ENCODE data around the gene TENT4B.
A peak's percentile ranks its signal among the peaks of the same experiment; 100 is the strongest.

Gene TENT4B

GRCh38 chr16:50195276-50195675 lies 42.2 kb downstream of the TENT4B start:
- H3K4me3 ChIP-seq (ENCODE audit: low read length), result no peak overlapping the region
- TF ChIP-seq CTCF (IDR thresholded peaks at IDR 0.05; ENCODE audit: insufficient read depth, low read depth, low read length, missing control alignments), result no peak
- DNase-seq (ENCODE audit: low read depth), result peak; percentile 68

- DNase-seq (ENCODE audit: low read depth), result no peak
- no peak for TF ChIP-seq CTCF (IDR thresholded peaks at IDR 0.05; ENCODE audit: insufficient read depth, low read depth, low read length, missing control alignments)
- H3K4me3 ChIP-seq (ENCODE audit: low read length), result no peak overlapping the region
Measured at GRCh38 chr16:50195756-50196155, 42.6 kb downstream of the TENT4B start.

- DNase-seq (ENCODE audit: low read depth), result no peak
- no peak overlapping the region for H3K4me3 ChIP-seq (ENCODE audit: low read length)
- no peak for TF ChIP-seq CTCF (IDR thresholded peaks at IDR 0.05; ENCODE audit: insufficient read depth, low read depth, low read length, missing control alignments)
Measured at GRCh38 chr16:50197582-50197981, 44.5 kb downstream of the TENT4B start.

GRCh38 chr16:50198802-50199403 lies 45.8 kb downstream of the TENT4B start:
- TF ChIP-seq CTCF (IDR thresholded peaks at IDR 0.05; ENCODE audit: insufficient read depth, low read depth, low read length, missing control alignments), result no peak
- peak; percentile 35 for DNase-seq (ENCODE audit: low read depth)
- no peak overlapping the region for H3K4me3 ChIP-seq (ENCODE audit: low read length)

- no peak for DNase-seq (ENCODE audit: low read depth)
- H3K4me3 ChIP-seq (ENCODE audit: low read length), result no peak overlapping the region
- no peak for TF ChIP-seq CTCF (IDR thresholded peaks at IDR 0.05; ENCODE audit: insufficient read depth, low read depth, low read length, missing control alignments)
Measured at GRCh38 chr16:50201787-50202186, 48.7 kb downstream of the TENT4B start.

- no peak overlapping the region for H3K4me3 ChIP-seq (ENCODE audit: low read length)
- no peak for TF ChIP-seq CTCF (IDR thresholded peaks at IDR 0.05; ENCODE audit: insufficient read depth, low read depth, low read length, missing control alignments)
- peak; percentile 69 for DNase-seq (ENCODE audit: low read depth)
Measured at GRCh38 chr16:50202926-50203624, 50.0 kb downstream of the TENT4B start.

GRCh38 chr16:50203681-50204080 lies 50.6 kb downstream of the TENT4B start:
- H3K4me3 ChIP-seq (ENCODE audit: low read length), result no peak overlapping the region
- no peak for TF ChIP-seq CTCF (IDR thresholded peaks at IDR 0.05; ENCODE audit: insufficient read depth, low read depth, low read length, missing control alignments)
- no peak for DNase-seq (ENCODE audit: low read depth)

All from epithelial cell of esophagus (primary cell).